Panc1 (cell line): ENCODE results near the gene HOXB2.

Source experiments
- POLR2AphosphoS5 ChIP-seq: IDR thresholded peaks from 2 replicates; pipeline ENCODE4 v1.6.1; 2012; ENCODE audit warnings: mild to moderate bottlenecking, low read depth, low read length, moderate library complexity
- TF ChIP-seq, protein P1 (sequence below): fragments of 450-650 bp; IDR thresholded peaks from 2 replicates; pipeline ENCODE4 v1.5.1; 2017; ENCODE audit warnings: mild to moderate bottlenecking

- TF ChIP-seq, protein P1, sequence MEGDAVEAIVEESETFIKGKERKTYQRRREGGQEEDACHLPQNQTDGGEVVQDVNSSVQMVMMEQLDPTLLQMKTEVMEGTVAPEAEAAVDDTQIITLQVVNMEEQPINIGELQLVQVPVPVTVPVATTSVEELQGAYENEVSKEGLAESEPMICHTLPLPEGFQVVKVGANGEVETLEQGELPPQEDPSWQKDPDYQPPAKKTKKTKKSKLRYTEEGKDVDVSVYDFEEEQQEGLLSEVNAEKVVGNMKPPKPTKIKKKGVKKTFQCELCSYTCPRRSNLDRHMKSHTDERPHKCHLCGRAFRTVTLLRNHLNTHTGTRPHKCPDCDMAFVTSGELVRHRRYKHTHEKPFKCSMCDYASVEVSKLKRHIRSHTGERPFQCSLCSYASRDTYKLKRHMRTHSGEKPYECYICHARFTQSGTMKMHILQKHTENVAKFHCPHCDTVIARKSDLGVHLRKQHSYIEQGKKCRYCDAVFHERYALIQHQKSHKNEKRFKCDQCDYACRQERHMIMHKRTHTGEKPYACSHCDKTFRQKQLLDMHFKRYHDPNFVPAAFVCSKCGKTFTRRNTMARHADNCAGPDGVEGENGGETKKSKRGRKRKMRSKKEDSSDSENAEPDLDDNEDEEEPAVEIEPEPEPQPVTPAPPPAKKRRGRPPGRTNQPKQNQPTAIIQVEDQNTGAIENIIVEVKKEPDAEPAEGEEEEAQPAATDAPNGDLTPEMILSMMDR = no peak
- no peak for TF ChIP-seq POLR2AphosphoS5
These were observed 33.2 kb upstream of the HOXB2 start, which contains the start of gene HOXB4 for GRCh38 chr17:48577946-48578615.
